HL-60 (cell line): Measurements from ENCODE around the gene SETBP1.

Source experiments
- DNase-seq, 2 experiments: peaks; one replicate each; pipeline ENCODE4 v3.0.0-alpha.2; 2010 to 2020; ENCODE audit warnings: low read depth in 1 of 2, low spot score in 1 of 2
- H3K27ac ChIP-seq: fragments of 250-450 bp; sonication (Bioruptor Pico); replicated peaks from 2 replicates; pipeline ENCODE4 v1.5.1; 2020; ENCODE audit warnings: mild to moderate bottlenecking, moderate library complexity
- H3K27me3 ChIP-seq: fragments of 250-450 bp; sonication (Bioruptor Pico); 2 replicates; pipeline ENCODE4 v1.5.1; 2021; ENCODE audit warnings: mild to moderate bottlenecking, moderate library complexity; ENCODE audit not compliant: insufficient read depth, poor library complexity, severe bottlenecking
- H3K4me3 ChIP-seq: replicated peaks from 2 replicates; pipeline ENCODE4 v1.5.1; 2011; ENCODE audit warnings: mild to moderate bottlenecking, control low read depth, low read length; ENCODE audit not compliant: insufficient read depth
- GABPA ChIP-seq: IDR thresholded peaks from 2 replicates; pipeline ENCODE4 v1.6.1; 2012; ENCODE audit warnings: low read depth
- POLR2AphosphoS5 ChIP-seq: IDR thresholded peaks from 2 replicates; pipeline ENCODE4 v1.6.1; 2012; ENCODE audit warnings: low read depth
- SPI1 ChIP-seq: IDR thresholded peaks from 2 replicates; pipeline ENCODE4 v1.6.1; 2012; ENCODE audit warnings: low read depth, mild to moderate bottlenecking, borderline replicate concordance
- TF ChIP-seq, protein P1 (sequence below): IDR thresholded peaks from one replicate; pipeline ENCODE4 v1.5.1; 2011; ENCODE audit warnings: low read length, control low read depth, inconsistent platforms; ENCODE audit not compliant: insufficient read depth
- TF ChIP-seq, protein P2 (sequence below): IDR thresholded peaks from 2 replicates; pipeline ENCODE4 v1.6.1; 2012; ENCODE audit warnings: low read depth; ENCODE audit not compliant: insufficient replicate concordance

Gene SETBP1

DNA sequence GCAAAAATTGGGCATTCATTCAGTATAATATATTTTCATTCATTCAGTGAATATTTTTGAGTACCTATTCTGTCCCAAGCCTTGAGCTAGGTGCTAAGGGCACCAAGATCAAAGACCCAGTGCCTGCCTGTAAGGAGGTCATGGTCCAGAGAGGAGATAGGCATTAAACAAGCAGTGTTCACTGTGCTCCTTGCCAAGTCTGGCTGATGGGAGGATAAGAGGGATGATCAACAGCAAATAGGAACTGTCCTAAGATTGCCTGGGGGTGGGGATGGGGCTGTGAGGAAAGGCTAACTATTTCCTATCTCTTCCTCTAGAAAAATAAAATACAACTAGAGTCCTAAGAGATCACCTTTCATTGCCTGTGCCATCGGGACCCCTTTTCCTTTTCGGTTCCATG is 60.4 kb downstream of the SETBP1 start:
- Histone ChIP-seq H3K27me3 (peaks cover 38% of the 10 kb centered on the region), H3K4me3 (no peak overlapping the region), H3K27ac (no peak overlapping the region)
- no peak for DNase-seq
- TF ChIP-seq GABPA (no peak), SPI1 (no peak), POLR2AphosphoS5 (no peak)
- TF ChIP-seq, protein P1, sequence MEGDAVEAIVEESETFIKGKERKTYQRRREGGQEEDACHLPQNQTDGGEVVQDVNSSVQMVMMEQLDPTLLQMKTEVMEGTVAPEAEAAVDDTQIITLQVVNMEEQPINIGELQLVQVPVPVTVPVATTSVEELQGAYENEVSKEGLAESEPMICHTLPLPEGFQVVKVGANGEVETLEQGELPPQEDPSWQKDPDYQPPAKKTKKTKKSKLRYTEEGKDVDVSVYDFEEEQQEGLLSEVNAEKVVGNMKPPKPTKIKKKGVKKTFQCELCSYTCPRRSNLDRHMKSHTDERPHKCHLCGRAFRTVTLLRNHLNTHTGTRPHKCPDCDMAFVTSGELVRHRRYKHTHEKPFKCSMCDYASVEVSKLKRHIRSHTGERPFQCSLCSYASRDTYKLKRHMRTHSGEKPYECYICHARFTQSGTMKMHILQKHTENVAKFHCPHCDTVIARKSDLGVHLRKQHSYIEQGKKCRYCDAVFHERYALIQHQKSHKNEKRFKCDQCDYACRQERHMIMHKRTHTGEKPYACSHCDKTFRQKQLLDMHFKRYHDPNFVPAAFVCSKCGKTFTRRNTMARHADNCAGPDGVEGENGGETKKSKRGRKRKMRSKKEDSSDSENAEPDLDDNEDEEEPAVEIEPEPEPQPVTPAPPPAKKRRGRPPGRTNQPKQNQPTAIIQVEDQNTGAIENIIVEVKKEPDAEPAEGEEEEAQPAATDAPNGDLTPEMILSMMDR, result no peak
- TF ChIP-seq, protein P2, sequence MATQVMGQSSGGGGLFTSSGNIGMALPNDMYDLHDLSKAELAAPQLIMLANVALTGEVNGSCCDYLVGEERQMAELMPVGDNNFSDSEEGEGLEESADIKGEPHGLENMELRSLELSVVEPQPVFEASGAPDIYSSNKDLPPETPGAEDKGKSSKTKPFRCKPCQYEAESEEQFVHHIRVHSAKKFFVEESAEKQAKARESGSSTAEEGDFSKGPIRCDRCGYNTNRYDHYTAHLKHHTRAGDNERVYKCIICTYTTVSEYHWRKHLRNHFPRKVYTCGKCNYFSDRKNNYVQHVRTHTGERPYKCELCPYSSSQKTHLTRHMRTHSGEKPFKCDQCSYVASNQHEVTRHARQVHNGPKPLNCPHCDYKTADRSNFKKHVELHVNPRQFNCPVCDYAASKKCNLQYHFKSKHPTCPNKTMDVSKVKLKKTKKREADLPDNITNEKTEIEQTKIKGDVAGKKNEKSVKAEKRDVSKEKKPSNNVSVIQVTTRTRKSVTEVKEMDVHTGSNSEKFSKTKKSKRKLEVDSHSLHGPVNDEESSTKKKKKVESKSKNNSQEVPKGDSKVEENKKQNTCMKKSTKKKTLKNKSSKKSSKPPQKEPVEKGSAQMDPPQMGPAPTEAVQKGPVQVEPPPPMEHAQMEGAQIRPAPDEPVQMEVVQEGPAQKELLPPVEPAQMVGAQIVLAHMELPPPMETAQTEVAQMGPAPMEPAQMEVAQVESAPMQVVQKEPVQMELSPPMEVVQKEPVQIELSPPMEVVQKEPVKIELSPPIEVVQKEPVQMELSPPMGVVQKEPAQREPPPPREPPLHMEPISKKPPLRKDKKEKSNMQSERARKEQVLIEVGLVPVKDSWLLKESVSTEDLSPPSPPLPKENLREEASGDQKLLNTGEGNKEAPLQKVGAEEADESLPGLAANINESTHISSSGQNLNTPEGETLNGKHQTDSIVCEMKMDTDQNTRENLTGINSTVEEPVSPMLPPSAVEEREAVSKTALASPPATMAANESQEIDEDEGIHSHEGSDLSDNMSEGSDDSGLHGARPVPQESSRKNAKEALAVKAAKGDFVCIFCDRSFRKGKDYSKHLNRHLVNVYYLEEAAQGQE, result no peak

DNA sequence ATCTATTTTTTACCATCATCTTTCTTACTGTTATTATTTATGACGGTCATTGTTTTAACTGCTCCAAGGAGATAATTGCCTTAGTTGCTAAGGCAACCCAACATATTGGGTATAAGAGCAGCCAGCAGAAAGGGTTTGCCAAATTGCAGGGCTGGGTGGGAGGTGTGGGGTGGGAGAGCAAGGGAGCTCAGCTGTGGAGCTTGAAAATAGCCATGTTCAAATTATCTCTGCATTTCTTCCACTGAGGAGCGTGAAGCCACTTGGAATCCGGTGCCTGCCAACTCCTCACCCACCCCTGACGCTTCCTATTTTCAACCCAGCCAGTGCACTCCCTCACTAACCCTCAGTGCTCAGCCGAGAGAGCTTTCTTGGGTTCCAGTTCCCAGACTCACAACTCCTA is 60.8 kb downstream of the SETBP1 start:
- H3K27ac ChIP-seq, result no peak overlapping the region
- DNase-seq, result no peak
- no peak for TF ChIP-seq GABPA
- TF ChIP-seq, protein P2, result no peak
- TF ChIP-seq SPI1, result no peak
- TF ChIP-seq, protein P1, result no peak
- no peak for TF ChIP-seq POLR2AphosphoS5

DNA sequence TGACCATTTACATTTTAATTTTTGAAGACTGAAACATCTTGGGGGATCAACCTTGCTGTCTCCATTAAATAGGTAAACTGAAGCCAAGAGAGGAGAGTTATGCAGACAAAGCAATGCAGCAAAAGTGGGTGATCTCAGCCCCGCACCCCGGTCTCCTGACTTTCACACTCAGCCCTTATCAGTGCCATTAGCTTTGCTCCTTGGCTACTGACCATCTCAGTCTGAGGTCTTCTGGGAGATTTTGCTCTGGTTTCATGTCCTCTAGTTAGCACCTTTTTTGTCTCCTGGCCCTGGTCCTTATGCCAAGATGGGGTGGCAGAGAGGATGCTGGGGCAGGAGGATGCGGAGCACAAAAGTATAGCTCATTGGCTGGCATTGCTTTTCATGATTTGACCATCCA is 61.4 kb downstream of the SETBP1 start:
- DNase-seq, result no peak
- H3K27me3 ChIP-seq, result peaks cover 39% of the 10 kb centered on the region
- H3K27ac ChIP-seq, result no peak overlapping the region
- H3K4me3 ChIP-seq, result no peak overlapping the region
- TF ChIP-seq POLR2AphosphoS5 (no peak), GABPA (no peak), SPI1 (no peak)
- TF ChIP-seq, protein P1, result no peak
- TF ChIP-seq, protein P2, result no peak

More for the DNA sequence above, 60.8 kb downstream of the SETBP1 start:
- Histone ChIP-seq H3K27me3 (peaks cover 41% of the 10 kb centered on the region), H3K4me3 (no peak overlapping the region)
